Vagina (tissue), 2 donors: ENCODE data around the gene CMIP. TPM values are rescaled to one million over a fixed set of nuclear protein-coding genes. Genes with fewer than 3 reads are reported as not detected.

ENCODE experiments used
- DNase-seq, 2 donors: peaks; one replicate each; pipeline ENCODE4 v3.0.0-alpha.2; 2017; ENCODE audit errors: extremely low spot score in 2 of 2
- H3K27ac ChIP-seq: fragments of 200-600 bp; sonication (generic); one replicate; pipeline ENCODE4 v1.5.1; 2019
- H3K27me3 ChIP-seq: fragments of 200-600 bp; sonication (generic); one replicate; pipeline ENCODE4 v1.5.1; 2019
- H3K36me3 ChIP-seq, 2 donors: fragments of 200-600 bp; sonication (generic); one replicate each; pipeline ENCODE4 v1.5.1; 2017 to 2019
- H3K4me1 ChIP-seq: fragments of 200-600 bp; sonication (generic); one replicate; pipeline ENCODE4 v1.5.1; 2019
- H3K4me3 ChIP-seq, 2 donors: fragments of 200-600 bp; sonication (generic); 1 replicate in 1 of 2; 2 replicates in 1 of 2; pipeline ENCODE4 v1.5.1; 2016 to 2019
- H3K9me3 ChIP-seq: fragments of 200-600 bp; sonication (generic); one replicate; pipeline ENCODE4 v1.5.1; 2019
- POLR2A ChIP-seq, 2 donors: fragments of 450-650 bp; IDR thresholded peaks; one replicate each; pipeline ENCODE4 v1.6.1; 2017; ENCODE audit warnings: antibody characterized with exemption in 2 of 2, mild to moderate bottlenecking in 2 of 2, moderate library complexity in 2 of 2
- POLR2AphosphoS5 ChIP-seq, 2 donors: sonication (generic); formaldehyde crosslinking; IDR thresholded peaks; one replicate each; pipeline ENCODE4 v1.9.0; 2017; ENCODE audit warnings: antibody characterized with exemption in 2 of 2, mild to moderate bottlenecking in 2 of 2, low read depth in 1 of 2; ENCODE audit not compliant: insufficient read depth in 1 of 2
- intact Hi-C: fragments of 100-400 bp; cut with DNase I; formaldehyde crosslinking; loops from one replicate; pipeline ENCODE4 v1.15.1; 2023
- total RNA-seq: library from RNA; depleted of rRNA; stranded (reverse); fragments of >200 nt; gene quantifications from one replicate; pipeline ENCODE4 v1.2.3, GENCODE V29; 2016
- TF ChIP-seq, protein P1 (sequence below), 3 experiments: fragments of 450-650 bp in 2 of 3; fragments of 200-600 bp in 1 of 3; sonication (generic) in 1 of 3; IDR thresholded peaks; one replicate each; pipeline ENCODE4 v1.5.1; 2017 to 2019; ENCODE audit warnings: antibody characterized with exemption in 3 of 3, mild to moderate bottlenecking in 2 of 3, moderate library complexity in 2 of 3

The CMIP gene
- total RNA-seq, 1 donor from 2014 or later = 66.3 TPM

DNA sequence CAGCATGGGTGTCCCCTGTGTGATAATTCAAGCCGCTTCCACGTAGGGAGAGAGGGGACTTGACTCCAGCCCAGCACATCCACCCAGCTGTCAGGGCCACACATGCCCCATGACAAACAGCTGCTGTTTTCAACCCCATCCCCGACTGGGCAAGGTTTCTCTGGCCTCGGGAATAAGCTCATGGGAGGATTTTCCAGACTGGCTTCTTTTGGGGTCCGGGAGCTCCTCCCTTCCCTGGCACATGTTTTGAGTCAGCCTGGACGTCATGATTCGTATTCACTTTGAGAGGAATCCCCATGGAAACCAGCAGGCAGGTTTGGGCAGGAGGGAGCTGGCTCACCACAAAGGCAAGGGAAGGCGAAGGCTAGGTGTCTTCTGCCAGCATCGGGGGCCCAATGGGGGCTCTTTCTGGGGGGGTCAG is 156.4 kb downstream of the CMIP start:
- peak overlapping the region; percentile 86 for H3K27ac ChIP-seq
- H3K4me1 ChIP-seq = peaks cover 50% of the 10 kb centered on the region
- H3K9me3 ChIP-seq = no peaks in the 10 kb centered on the region
- DNase-seq = no peak
- H3K36me3 ChIP-seq = no peaks in the 10 kb centered on the region
- no peak overlapping the region for H3K4me3 ChIP-seq
- H3K27me3 ChIP-seq = no peaks in the 10 kb centered on the region
- intact Hi-C loops = no loop called here
- TF ChIP-seq, protein P1, sequence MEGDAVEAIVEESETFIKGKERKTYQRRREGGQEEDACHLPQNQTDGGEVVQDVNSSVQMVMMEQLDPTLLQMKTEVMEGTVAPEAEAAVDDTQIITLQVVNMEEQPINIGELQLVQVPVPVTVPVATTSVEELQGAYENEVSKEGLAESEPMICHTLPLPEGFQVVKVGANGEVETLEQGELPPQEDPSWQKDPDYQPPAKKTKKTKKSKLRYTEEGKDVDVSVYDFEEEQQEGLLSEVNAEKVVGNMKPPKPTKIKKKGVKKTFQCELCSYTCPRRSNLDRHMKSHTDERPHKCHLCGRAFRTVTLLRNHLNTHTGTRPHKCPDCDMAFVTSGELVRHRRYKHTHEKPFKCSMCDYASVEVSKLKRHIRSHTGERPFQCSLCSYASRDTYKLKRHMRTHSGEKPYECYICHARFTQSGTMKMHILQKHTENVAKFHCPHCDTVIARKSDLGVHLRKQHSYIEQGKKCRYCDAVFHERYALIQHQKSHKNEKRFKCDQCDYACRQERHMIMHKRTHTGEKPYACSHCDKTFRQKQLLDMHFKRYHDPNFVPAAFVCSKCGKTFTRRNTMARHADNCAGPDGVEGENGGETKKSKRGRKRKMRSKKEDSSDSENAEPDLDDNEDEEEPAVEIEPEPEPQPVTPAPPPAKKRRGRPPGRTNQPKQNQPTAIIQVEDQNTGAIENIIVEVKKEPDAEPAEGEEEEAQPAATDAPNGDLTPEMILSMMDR (IDR thresholded peaks at IDR 0.05) = no peak
- no peak for TF ChIP-seq POLR2AphosphoS5 (IDR thresholded peaks at IDR 0.05; ENCODE audit: insufficient read depth in 1 of 2, low read depth in 1 of 2)
- TF ChIP-seq POLR2A (IDR thresholded peaks at IDR 0.05) = no peak

DNA sequence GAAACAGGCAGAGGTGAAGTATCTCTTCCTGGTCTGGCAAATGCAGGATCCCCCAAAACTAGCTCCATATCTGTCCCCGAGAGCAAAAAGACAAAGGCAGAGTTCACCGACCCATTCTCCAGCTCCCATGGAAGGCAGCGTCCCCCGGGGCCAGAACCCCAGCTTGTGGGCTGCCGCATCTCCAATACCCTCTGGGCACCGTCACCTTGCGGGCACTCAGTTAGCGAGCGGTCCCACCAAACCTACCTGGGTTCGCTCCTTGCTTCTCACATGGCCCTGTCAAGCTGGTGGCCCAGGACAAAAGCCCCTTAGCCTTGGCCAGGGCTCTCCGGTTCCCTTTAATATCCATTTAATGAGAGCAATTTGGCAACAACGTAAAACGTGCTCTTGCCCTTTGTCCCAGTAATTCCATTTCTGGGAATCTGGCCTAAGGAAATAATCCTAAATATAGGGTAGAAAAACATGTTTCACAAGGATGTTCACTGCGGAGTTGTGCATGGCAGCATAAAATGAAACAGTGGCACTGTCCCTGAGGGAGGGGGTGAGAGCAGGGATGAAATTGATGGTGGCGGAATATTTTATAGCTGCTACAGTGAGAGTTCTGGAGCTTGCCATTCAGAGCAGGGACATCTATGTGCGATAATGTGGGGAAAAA is 157.1 kb downstream of the CMIP start:
- Histone ChIP-seq H3K27me3 (no peaks in the 10 kb centered on the region), H3K36me3 (no peaks in the 10 kb centered on the region), H3K4me1 (peaks cover 55% of the 10 kb centered on the region), H3K9me3 (no peaks in the 10 kb centered on the region), H3K4me3 (no peak overlapping the region), H3K27ac (peak overlapping the region; percentile 86)
- TF ChIP-seq POLR2A (IDR thresholded peaks at IDR 0.05) (no peak), POLR2AphosphoS5 (IDR thresholded peaks at IDR 0.05; ENCODE audit: insufficient read depth in 1 of 2, low read depth in 1 of 2) (peak; percentile 13 to 93)
- TF ChIP-seq, protein P1 (IDR thresholded peaks at IDR 0.05) = no peak
- intact Hi-C loops = no loop called here
- DNase-seq = no peak

DNA sequence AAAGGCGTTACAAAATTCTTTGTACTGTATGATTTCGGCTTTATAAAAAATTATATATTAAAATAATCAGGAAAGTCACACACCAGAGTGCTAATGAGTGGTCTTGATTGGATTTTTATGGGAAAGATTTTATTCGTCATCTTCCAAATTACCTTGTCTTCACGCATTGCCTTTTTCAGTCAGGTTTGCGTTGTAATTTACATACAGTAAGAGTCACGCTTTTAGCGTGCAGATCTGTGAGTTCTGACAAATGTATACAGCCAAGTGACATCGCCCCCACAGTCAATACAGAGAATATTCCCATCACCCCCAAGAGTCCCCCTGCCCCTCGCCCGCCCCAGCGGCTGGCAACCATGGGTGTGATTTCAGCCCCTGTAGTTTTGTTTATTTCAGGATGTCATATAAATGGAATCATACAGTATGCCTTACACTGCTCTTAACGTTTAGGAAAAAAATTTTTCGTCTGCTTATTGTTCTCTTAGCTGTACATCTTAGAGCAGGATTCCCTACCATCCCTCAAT is 157.7 kb downstream of the CMIP start:
- intact Hi-C loops = no loop called here
- Histone ChIP-seq H3K4me3 (no peak overlapping the region), H3K4me1 (peaks cover 59% of the 10 kb centered on the region), H3K27ac (peak overlapping the region; percentile 86), H3K36me3 (no peaks in the 10 kb centered on the region), H3K27me3 (no peaks in the 10 kb centered on the region), H3K9me3 (no peaks in the 10 kb centered on the region)
- no peak for DNase-seq
- TF ChIP-seq POLR2A (IDR thresholded peaks at IDR 0.05) (no peak), POLR2AphosphoS5 (IDR thresholded peaks at IDR 0.05; ENCODE audit: insufficient read depth in 1 of 2, low read depth in 1 of 2) (no peak)
- TF ChIP-seq, protein P1 (IDR thresholded peaks at IDR 0.05) = no peak

DNA sequence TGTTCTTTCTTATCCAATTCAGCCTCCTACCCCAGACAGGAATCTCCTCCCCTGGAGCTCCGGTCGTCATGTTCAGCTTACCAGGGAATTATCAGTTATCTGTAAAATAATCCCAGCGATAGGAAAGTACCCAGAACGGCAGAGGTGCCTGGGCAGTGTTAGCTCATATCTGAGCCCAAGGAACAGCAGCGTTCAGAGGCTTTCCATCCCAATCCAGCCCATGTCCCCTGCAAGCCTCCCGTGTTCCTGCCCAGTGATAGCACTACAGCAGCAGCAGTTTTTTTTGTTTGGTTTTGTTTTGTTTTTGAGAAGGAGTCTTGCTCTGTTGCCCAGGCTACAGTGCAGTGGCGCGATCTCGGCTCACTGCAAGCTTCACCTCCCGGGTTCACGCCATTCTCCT is 158.2 kb downstream of the CMIP start:
- no peak for DNase-seq
- TF ChIP-seq, protein P1 (IDR thresholded peaks at IDR 0.05) = no peak
- no peak for TF ChIP-seq POLR2A (IDR thresholded peaks at IDR 0.05)
- no peak for TF ChIP-seq POLR2AphosphoS5 (IDR thresholded peaks at IDR 0.05; ENCODE audit: insufficient read depth in 1 of 2, low read depth in 1 of 2)
- Histone ChIP-seq H3K27me3 (no peaks in the 10 kb centered on the region), H3K36me3 (no peaks in the 10 kb centered on the region), H3K27ac (peak overlapping the region; percentile 86), H3K4me3 (no peak overlapping the region), H3K4me1 (peaks cover 59% of the 10 kb centered on the region), H3K9me3 (no peaks in the 10 kb centered on the region)
- intact Hi-C loops = no loop called here

GRCh38 chr16:81604960-81605383 is 160.4 kb downstream of the CMIP start:
- intact Hi-C loops = loop anchor here (5.0 kb wide), 1 partner anchor 158 kb away; no protein-coding TSS in a partner anchor
- no peak overlapping the region for H3K4me3 ChIP-seq
- H3K9me3 ChIP-seq = no peaks in the 10 kb centered on the region
- no peaks in the 10 kb centered on the region for H3K27me3 ChIP-seq
- H3K27ac ChIP-seq = peak overlapping the region; percentile 61
- TF ChIP-seq, protein P1 (IDR thresholded peaks at IDR 0.05) = no peak
- TF ChIP-seq POLR2AphosphoS5 (IDR thresholded peaks at IDR 0.05; ENCODE audit: insufficient read depth in 1 of 2, low read depth in 1 of 2) (no peak), POLR2A (IDR thresholded peaks at IDR 0.05) (no peak)
- peaks cover 67% of the 10 kb centered on the region for H3K4me1 ChIP-seq
- no peak for DNase-seq
- H3K36me3 ChIP-seq = no peaks in the 10 kb centered on the region
